Stimulated activated CD4-positive, alpha-beta T cell treated with anti-CD3 and anti-CD28 coated beads, Interleukin-1b, Interleukin-23, amount 100 ng/mL, for 48 hours (primary cell): Measurements from ENCODE around the gene ACSL3.

Experiments
- DNase-seq: peaks from one replicate; pipeline ENCODE4 v3.0.0-alpha.2; 2020

Gene ACSL3

DNA sequence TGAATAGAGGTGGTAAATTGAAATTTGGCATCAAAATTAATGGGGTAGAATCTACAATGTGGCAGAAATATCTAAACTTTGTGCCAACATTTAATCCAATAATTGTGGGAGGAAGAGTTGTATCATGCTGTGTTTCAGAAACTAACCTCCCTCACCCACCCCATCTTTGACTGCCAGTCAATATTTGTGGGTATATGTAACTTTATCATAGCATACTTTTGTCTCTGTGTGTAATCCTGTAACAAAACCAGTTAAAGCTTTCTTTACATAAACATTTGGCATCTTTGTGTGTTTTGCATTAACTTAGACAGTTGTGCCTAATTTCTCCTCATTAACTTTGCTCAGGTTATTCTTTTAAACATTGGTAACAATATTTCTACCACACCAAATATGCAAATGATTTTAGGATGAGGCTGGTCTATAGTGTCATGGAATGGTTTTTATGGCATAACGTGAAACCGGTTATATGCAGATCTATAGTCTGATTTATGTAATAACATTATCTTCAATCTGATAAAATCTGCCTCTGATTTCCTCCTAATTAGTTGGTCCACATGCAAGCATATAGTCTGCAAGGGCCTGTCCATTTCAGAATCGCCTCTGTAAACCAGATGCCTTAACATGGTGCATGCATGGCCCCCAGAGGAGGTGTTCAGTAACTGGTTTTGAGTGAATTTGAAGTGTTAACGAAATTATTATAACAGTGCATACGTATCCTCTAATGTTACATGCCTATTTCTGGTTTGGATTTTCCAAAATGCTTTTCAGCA is 84.3 kb downstream of the ACSL3 start:
- no peak for DNase-seq

DNA sequence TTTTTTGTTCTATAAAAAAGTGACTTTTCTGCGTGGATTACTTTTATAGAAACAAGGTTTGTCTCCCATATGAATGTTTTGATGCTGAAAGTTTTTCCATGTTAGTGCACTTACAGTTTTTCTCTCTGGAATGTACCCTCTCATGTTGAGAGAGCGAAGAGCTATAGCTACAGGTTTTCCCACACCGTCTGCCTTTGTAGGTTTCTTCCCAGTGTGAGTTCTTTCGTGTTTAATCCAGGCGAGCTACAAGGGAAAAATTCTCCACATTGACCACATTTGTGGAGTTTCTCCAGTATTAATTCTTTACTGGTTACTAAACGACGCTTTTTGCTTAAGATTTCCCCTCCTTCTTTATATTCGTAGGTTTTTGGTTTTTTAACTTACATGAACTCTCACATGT is 85.1 kb downstream of the ACSL3 start:
- no peak for DNase-seq

DNA sequence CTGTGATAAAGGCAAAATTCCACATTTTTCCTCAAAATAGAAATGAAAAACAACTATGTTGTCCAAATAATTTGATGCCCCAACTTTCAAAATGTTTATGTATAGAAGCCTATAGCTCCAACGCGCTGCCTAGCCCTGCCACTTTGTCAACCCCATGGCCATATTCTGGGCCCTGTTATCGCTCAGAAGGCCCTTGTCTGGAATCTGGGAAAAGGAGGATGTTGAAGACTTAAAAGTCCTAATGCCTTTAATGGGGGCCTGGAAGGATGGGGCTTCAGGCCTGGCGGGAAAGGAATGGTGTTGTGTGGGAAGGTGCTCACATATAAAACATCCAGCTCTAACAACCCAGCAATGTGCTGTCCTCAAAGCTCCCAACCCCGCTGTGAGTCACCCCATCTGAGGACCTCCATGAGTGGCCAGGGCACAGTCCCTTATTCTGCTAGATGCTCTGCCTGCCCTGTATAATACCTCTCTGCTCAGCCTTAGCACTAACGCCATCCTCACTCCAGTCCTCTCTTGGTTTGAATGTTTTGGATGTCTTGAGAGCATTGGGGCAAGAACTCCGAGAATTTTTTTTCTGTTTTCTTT is 86.0 kb downstream of the ACSL3 start:
- DNase-seq, result no peak

DNA sequence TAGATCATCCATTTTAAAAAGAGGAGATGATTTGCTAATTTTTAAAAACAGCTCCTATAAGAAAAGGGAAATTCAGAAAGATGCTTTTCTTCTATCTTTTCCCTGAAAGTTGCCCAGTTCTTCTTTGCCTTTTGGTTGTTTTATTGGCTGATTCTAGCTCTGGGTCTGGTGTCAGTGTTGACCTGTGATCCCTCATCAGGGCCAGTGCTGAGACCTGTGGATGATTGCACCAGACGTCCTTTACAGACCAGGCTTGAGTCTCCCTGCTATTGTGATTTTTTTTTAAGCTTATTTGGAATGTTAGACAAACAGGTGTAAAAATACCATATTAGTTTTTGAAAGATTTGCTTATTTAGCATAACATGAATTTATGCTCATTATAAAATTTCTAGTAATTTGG is 88.2 kb downstream of the ACSL3 start:
- DNase-seq, result no peak

DNA sequence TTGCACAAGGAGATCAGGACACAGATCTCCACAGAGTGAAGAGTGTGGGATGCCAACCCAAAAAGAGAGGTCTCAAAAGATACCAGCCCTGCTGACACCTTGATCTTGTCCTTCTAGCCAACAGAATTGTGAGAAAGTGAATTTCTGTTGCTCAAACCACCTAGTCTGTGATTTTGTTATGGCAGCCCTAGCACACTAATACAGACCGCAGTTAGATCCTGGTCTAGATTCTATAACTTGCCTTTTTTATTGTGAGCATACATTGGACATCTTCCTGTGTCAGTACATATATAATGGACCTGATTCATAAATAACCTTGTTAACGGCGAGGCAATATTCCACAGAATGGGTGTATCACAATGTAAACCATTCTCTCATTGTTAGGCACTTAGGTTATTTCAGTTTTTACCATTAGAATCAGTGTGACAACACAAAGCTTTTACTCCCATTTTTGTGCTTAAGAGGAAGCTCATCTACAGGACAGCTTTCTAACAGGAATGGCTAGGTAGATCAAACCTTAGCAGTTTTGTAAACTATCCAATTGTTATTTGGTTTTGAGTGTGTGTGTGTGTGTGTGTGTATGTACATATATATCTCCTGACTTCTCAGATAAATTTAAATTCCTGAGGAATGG is 89.0 kb downstream of the ACSL3 start:
- no peak for DNase-seq

DNA sequence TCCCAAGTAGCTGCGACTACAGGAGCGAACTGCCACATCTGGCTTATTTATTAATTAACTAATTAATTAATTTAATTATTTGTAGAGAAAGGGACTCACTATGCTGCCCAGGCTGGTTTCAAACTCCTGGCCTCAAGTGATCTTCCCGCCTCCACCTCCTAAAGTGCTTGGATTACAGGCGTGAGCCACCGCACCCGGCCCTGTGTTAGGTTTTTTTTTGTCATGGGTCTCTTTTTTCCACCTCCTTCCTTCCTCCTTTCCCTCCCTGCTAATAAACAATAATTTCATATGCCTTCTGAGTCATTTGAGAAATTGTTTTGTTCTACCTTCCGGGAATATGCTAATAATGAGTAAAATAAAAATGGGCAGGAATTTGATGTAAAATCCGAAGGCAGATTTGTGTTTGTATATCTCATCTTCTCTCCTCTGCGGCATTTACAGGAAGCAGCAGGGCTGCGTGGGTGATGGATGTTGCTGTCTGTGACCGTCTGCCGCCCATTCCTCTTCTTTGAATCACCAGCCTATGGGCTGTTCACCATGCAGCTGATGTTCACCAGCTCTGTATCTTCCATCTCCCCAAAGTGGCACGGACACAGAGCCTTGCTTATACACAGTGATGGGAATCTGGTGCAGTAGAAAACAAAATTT is 89.9 kb downstream of the ACSL3 start:
- no peak for DNase-seq

DNA sequence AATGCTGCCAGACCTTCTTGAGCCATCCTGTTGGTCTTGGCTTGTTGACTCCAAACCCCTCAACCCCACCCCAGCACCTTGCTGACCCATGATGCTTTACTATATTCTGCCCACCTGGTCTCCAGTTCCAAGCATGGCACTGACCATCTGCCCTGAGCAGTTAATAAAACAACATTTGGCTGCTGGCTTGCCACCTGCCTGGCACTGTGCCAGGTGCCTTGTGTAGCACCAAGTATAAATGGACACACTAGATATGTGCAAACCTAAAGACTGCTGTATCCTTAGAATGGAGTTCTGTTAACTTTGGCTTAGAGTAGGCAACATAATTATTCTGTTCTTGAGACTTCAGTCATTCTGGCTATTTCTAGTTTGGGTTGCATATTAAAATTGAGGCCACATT is 91.4 kb downstream of the ACSL3 start:
- DNase-seq, result no peak

DNA sequence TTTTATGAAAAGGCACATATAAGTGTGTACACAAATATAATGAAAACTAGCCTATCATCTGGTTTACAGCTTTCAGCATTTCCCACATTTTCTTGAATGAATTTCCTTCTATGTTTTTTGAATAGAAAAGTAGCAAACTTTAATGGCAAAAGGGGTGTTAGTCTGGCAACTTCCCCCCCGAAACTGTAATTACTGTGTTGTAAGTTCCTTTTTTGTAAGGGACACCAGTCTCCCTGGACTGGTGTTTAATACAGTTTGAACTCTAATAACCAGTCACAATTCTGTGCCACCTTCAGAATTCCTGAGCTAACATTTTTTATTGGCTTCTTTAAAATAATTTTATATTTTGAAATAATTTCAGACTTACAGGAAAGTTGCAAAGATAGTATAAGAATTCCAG is 94.2 kb downstream of the ACSL3 start:
- no peak for DNase-seq

DNA sequence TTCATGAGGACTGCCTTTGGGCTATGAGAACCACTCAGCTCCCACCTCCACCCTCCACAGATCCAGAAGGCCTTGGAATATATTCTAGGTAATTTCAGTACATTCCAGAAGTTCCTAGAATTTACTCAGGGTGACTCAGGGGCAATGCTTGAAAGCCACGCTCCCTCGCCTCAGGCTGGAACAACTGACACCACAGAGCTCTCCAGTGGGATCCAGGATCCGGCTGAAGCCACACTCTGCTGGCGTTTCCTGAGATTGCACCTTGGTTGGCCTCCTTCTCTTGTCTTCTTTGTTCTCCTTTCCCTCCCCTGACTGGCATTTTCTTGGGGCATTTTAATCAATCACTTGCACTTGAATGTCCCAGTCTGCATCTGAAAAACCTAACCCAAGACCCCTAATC is 98.5 kb downstream of the ACSL3 start:
- DNase-seq, result no peak

DNA sequence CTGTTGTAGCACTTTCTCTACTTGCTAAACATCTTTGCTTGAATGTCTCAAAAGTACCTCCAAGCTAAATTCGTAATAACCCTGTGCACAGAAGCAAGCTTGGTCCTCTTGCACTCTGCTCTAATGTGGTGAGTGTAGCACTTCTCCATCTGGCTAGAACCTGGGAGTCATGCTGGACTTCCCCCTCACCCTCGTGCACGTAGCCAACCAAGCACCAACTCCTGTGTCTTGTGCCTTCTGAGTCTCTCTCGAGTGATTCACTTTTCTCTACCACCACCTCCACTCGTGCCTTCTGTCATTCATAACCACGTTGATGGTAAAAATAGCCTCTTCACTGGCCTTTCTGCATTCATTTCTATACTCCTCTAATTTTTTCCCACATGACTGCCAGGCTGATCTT is 99.3 kb downstream of the ACSL3 start:
- peak; percentile 21 for DNase-seq

DNA sequence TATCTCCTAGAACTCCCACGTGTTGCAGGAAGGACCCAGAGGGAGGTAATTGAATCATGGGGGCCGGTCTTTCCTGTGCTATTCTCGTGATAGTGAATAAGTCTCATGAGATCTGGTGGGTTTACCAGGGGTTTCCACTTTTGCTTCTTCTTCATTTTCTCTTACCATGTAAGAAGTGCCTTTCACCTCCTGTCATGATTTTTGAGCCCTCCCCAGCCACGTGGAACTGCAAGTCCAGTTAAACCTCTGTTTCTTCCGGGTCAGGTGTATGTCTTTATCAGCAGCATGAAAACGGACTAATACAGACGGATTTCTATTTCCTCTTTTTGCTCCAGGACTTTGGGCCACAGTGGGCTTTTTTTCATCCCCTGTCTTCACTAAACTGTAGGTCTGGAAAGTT is 102.8 kb downstream of the ACSL3 start:
- no peak for DNase-seq

DNA sequence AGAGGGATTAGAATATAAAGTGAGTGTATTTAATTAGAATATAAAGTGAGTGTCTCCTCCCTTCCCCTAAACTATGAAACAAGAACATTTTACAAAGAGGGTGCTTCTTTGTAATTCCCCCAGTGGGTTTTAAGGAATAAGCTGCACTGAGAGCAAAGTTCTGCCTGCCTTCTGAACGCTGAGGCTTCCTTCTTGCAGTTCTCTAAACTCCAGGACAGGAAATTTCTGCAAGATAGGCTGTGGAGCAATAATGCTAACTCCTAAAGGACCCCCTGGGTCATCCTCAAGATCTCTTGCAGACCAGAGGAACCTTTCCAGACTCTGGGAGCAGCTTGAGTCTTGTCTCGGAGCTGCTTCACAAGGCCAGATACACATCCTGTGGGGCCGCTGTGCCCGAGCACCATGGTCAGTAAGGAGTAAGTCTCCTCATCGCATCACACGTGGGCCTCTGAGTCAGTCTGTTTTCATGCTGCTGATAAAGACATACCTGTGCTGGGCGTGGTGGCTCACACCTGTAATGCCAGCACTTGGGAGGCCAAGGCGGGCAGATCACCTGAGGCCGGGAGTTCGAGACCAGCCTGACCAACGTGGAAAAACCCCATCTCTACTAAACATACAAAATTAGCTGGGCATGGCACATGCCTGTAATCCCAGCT is 103.7 kb downstream of the ACSL3 start:
- no peak for DNase-seq

DNA sequence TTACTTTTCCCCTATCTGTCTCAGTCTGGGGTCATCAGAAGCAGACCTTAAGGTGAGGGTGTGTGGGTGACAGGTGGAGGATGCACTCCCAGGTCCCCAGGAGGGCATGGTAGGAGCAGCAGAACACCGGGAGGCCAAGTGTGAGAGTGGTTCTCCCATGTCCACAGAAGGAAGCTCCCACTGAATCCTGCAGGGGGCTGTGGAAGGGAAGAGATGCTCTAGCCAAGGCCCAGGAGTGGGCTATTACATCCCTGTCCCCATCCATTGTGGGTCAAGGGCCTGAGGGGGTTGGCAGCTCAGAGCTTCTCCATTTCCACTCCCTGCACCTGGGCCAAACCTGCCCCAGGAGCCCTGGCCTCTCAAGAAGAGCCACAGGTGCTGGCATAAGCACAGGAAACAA is 104.7 kb downstream of the ACSL3 start:
- no peak for DNase-seq

DNA sequence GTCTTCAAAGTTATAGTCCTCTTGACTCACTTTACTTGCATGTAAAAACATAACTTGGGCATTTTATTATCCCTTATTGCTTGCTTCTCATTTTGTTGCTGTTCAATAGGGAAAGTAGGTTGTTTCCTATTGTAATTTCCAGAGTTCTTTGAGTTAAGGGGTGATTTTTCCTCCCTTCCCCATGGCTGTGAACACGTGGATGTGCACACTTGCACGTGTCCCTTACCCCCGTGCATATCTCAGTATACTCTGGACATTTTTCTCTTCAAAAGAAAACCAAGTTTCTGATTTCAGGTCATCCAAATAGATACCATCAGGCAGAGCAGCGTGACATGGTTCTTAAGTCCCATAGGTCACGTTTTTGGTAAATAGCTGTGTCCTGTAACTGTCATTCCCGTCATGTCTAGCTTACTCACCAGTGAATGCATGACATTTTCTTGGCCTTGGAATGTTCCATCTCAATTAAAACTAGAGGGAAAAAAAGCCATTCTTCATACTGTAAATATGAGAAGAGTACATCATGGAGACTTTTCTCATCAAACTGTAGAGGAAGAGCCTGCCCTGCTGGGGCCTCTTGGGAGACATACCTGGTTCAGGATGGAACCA is 107.8 kb downstream of the ACSL3 start:
- no peak for DNase-seq

DNA sequence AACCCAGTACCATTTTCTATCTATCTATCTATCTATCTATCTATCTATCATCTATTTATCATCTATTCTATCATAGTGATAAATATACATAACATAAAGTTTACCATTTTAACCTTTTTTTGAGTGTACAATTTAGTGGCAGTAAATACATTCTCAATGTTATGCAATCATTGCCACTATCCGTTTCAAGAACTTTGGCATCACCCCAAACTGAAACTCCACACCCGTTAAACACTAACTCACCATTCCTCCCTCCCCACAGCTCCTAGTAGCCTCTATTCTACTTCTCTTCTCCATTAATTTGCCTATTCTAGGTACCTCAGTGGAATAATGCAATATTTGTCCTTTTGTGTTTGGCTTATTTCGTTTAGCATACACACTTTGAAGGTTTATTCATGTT is 108.7 kb downstream of the ACSL3 start:
- no peak for DNase-seq

DNA sequence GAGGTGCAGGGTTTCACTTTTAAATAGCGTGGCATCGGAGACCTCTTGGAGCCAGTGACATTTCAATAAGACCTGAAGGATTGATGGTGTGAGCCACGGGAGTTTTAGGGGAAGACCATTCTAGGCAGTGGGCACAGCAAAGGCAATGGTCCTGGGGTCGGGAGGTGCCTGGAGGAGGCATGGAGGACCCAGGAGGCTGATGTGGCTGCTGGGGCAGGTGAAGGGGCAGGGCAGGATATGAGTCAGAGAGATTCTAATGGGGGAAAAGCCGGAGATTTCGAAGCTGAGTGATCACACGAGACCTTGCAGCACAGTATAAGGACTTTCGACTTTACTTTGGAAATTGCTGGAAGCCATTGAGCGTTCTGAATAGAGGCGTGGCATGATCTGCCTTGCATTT is 111.6 kb downstream of the ACSL3 start:
- no peak for DNase-seq

DNA sequence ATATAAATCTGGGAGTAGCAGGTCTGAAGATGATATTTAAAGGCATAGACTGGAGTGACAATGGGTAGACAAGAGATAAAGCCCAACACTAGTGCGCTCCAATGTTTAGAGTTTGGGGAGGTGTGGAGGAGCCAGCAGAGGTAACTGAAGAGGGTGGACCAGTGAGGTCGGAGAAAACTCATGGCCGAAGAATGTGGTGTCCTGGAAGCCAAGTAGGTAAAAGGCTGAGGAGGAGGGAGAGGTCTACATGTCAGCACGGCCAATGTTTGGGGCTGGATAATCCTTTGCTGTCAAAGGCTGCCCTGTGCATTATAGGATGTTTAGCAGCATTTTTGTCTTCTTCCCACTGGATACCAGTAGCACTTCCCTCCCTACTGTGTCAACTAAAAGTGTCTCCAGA is 112.4 kb downstream of the ACSL3 start:
- DNase-seq, result no peak

DNA sequence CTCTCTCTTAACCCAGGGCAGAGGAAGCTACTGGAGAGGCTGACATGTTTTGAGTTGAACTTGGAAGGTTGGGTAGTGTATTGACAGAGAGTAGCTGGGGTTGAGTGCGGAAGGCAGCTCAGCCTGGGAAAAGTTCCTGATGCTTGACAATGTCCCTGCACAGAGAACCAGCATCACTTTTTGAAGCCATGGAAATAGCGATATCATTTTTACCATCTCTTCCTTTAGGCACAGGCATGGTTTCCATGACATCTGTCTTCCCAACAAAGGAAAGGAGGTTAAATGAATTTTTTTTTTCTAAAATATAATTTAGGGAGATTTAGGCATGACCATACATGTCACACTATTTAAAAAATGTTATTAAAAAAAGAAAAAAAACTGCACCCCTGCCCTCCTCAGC is 112.9 kb downstream of the ACSL3 start:
- DNase-seq, result no peak

DNA sequence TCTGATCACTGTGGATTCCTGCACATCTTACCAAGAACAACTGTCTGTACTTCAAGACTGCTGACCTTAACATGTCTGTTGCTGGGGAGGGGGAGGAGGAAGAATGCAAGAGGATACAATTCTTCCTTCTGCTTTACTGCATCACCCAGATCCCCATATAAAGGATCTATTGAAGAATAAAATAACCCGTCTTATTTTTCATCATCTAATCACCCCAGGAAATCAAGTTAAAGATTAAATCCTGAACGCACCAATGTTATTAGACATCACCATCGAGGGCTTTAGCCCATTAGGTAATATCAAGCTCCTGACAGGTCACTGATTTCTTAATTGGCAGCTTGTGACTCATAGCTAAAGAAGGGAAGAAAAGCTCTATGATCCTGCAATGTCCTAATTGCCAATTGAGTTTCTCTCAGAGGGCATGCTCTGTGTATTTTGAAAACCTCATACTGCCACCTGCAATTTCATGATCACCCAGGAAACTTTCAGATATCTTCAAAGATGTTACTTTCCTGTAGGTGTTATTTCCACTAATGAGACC is 115.8 kb downstream of the ACSL3 start:
- no peak for DNase-seq

DNA sequence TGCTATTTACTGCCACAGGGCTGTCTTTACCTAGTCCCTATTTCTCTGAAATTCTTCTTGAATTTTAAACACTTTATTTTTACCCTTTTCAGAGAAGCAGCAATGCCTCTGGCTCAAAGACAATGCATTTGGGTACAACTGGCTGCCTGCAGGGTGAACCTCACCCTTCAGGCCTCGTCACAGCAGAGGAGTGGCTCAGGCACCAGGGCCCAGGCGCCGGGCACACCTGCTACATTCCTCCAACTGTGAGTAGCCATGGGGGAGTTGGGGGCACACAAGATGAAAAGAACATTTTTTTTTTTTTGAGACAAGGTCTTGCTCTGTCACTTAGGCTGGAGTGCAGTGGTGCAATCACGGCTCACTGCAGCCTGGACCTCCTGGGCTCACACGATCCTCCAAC is 116.3 kb downstream of the ACSL3 start:
- DNase-seq, result no peak

DNA sequence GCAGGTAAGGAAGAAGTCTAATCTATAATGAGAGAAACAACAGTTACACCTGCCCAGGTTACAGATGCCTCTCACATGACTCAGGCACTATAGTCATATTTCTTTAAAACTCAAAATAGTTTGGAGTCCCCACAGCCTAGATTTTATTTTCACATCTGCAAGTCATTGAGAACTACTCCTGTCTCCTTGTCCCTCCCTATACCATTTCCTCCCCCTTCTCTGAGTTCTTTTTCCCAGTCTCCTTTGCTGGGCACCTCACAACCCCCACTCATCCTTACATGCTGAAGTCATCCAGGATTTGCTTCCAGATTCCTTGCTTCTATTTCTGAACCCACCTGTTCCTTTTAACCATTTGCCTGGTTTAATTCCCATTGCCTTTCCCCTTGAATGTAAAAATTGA is 118.0 kb downstream of the ACSL3 start:
- DNase-seq, result no peak

DNA sequence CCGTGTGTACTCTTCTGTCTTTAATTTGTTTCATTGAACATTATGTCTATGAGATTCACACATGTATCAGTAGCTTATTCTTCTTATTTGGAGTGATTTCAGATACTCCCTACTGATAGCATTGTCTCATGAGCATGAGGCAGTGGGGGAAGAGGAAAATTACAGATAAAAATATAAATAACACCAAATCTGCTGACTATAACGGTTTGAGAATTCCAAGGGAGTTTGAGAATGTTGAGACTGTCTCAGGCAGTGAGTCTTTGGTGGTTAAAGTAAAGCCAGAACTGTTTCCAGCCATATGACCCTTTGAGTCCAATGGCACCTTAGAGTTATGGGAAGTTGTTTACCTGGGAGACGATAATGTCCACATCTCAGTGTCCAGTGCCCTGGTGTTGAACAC is 118.6 kb downstream of the ACSL3 start:
- DNase-seq, result no peak
